Testis (tissue), 3 donors: ENCODE data around the gene SLC35F2. TPM values are rescaled to one million over a fixed set of nuclear protein-coding genes. Genes with fewer than 3 reads are reported as not detected.

ENCODE experiments used
- DNase-seq: peaks from one replicate; pipeline ENCODE4 v3.0.0-alpha.2; 2019
- H3K27ac ChIP-seq, 2 donors: fragments of 200-600 bp; sonication (generic); one replicate each; pipeline ENCODE4 v1.5.1; 2019
- H3K27me3 ChIP-seq: fragments of 200-600 bp; sonication (generic); one replicate; pipeline ENCODE4 v1.5.1; 2019
- H3K36me3 ChIP-seq: fragments of 200-600 bp; sonication (generic); one replicate; pipeline ENCODE4 v1.5.1; 2017; ENCODE audit warnings: low read depth; ENCODE audit errors: missing control alignments
- H3K4me1 ChIP-seq: fragments of 200-600 bp; sonication (generic); one replicate; pipeline ENCODE4 v1.5.1; 2019
- H3K4me3 ChIP-seq, 2 donors: fragments of 200-600 bp; sonication (generic); one replicate each; pipeline ENCODE4 v1.5.1; 2017 to 2019
- H3K9me3 ChIP-seq: fragments of 200-600 bp; sonication (generic); one replicate; pipeline ENCODE4 v1.5.1; 2017
- CTCF ChIP-seq, 3 experiments: fragments of 450-650 bp in 2 of 3; fragments of 200-600 bp in 1 of 3; sonication (generic) in 1 of 3; IDR thresholded peaks; one replicate each; pipeline ENCODE4 v1.5.1; 2016 to 2019; ENCODE audit warnings: antibody characterized with exemption in 3 of 3, mild to moderate bottlenecking in 2 of 3, moderate library complexity in 1 of 3
- POLR2A ChIP-seq: fragments of 450-650 bp; IDR thresholded peaks from one replicate; pipeline ENCODE4 v1.6.1; 2017; ENCODE audit warnings: antibody characterized with exemption, mild to moderate bottlenecking, moderate library complexity
- WGBS, 2 donors: methylation state at CpG; one replicate each; pipeline ENCODE4 v1.1.5; 2018; 5-methylcytosine and 5-hydroxymethylcytosine counted together
- intact Hi-C: fragments of 100-400 bp; cut with DNase I; formaldehyde crosslinking; loops from one replicate; pipeline ENCODE4 v1.15.1; 2023; ENCODE audit warnings: low total_unique reads
- polyA plus RNA-seq: library from polyadenylated mRNA; stranded (reverse); fragments of 350-450 nt; fragmentation: Illumina TruSeq; extraction: RNeasy Lipid Tissue Mini Kit (QIAGEN cat#74804); gene quantifications from one replicate; pipeline ENCODE4 v1.2.3, GENCODE V29; 2014; ENCODE audit warnings: low read depth, low replicate concordance; ENCODE audit not compliant: insufficient read depth
- total RNA-seq, 2 donors: library from RNA; depleted of rRNA; stranded (reverse); fragments of >200 nt; gene quantifications; one replicate each; pipeline ENCODE4 v1.2.3, GENCODE V29; 2016

Gene SLC35F2
- total and polyA plus RNA-seq, 3 donors from 2014 or later = 7.8 to 12.9 (median 8.0) TPM

- no peak overlapping the region for H3K27ac ChIP-seq
- intact Hi-C loops = no loop called here
- no peaks in the 10 kb centered on the region for H3K4me1 ChIP-seq
- no peaks in the 10 kb centered on the region for H3K36me3 ChIP-seq
- DNase-seq = no peak
- no peaks in the 10 kb centered on the region for H3K27me3 ChIP-seq
- TF ChIP-seq POLR2A = no peak
- TF ChIP-seq CTCF (IDR thresholded peaks at IDR 0.05) = no peak
- no peak overlapping the region for H3K4me3 ChIP-seq
- no peaks in the 10 kb centered on the region for H3K9me3 ChIP-seq
Measured at GRCh38 chr11:107810875-107811274, 47.7 kb downstream of the SLC35F2 start.

- DNase-seq = no peak
- TF ChIP-seq POLR2A (no peak), CTCF (IDR thresholded peaks at IDR 0.05) (no peak)
- no peaks in the 10 kb centered on the region for H3K27me3 ChIP-seq
- no peaks in the 10 kb centered on the region for H3K36me3 ChIP-seq
- intact Hi-C loops = no loop called here
- no peak overlapping the region for H3K27ac ChIP-seq
- no peaks in the 10 kb centered on the region for H3K9me3 ChIP-seq
- 47 to 54% methylated on average over 4 of the region's 4 CpGs for WGBS, 2 donors
- H3K4me1 ChIP-seq = no peaks in the 10 kb centered on the region
- H3K4me3 ChIP-seq = no peak overlapping the region
Measured at GRCh38 chr11:107808521-107808920, 50.1 kb downstream of the SLC35F2 start.

- Histone ChIP-seq H3K36me3 (no peaks in the 10 kb centered on the region), H3K27me3 (no peaks in the 10 kb centered on the region), H3K4me1 (no peaks in the 10 kb centered on the region), H3K27ac (no peak overlapping the region), H3K9me3 (no peaks in the 10 kb centered on the region), H3K4me3 (no peak overlapping the region)
- no peak for DNase-seq
- intact Hi-C loops = no loop called here
- TF ChIP-seq CTCF (IDR thresholded peaks at IDR 0.05) = no peak
Measured at GRCh38 chr11:107804971-107805370, 53.6 kb downstream of the SLC35F2 start.

- WGBS, 2 donors = 98 to 100% methylated on average over 1 of the region's 1 CpG
- Histone ChIP-seq H3K36me3 (no peaks in the 10 kb centered on the region), H3K4me1 (no peaks in the 10 kb centered on the region), H3K4me3 (no peak overlapping the region), H3K27me3 (no peaks in the 10 kb centered on the region), H3K9me3 (no peaks in the 10 kb centered on the region), H3K27ac (no peak overlapping the region)
- intact Hi-C loops = no loop called here
- no peak for DNase-seq
- TF ChIP-seq POLR2A = no peak
- TF ChIP-seq CTCF (IDR thresholded peaks at IDR 0.05) = no peak
Measured at GRCh38 chr11:107804211-107804610, 54.4 kb downstream of the SLC35F2 start.

GRCh38 chr11:107801641-107802040 is 56.9 kb downstream of the SLC35F2 start:
- intact Hi-C loops = no loop called here
- Histone ChIP-seq H3K4me1 (no peaks in the 10 kb centered on the region), H3K9me3 (no peaks in the 10 kb centered on the region), H3K27me3 (no peaks in the 10 kb centered on the region), H3K4me3 (no peak overlapping the region), H3K27ac (no peak overlapping the region), H3K36me3 (no peaks in the 10 kb centered on the region)
- no peak for TF ChIP-seq POLR2A
- no peak for TF ChIP-seq CTCF (IDR thresholded peaks at IDR 0.05)
- whole genome bisulfite sequencing, 2 donors = 83 to 92% methylated on average over 1 of the region's 1 CpG
- DNase-seq = no peak
